HFFc6 (cell line): ENCODE data around the gene SPG7. TPM values are rescaled to one million over a fixed set of nuclear protein-coding genes. Genes with fewer than 3 reads are reported as not detected.

Experiments
- DNase-seq: peaks from one replicate; pipeline ENCODE4 v3.0.0-alpha.2; 2018
- H3K27ac Mint-ChIP-seq: 2 replicates; pipeline ENCODE4 v1.8.0; 2020; ENCODE audit warnings: mild to moderate bottlenecking, mixed read lengths
- H3K27me3 Mint-ChIP-seq: 2 replicates; pipeline ENCODE4 v1.8.0; 2021; ENCODE audit warnings: mild to moderate bottlenecking, moderate library complexity, mixed read lengths; ENCODE audit not compliant: insufficient read depth
- H3K36me3 Mint-ChIP-seq: 2 replicates; pipeline ENCODE4 v1.8.0; 2021; ENCODE audit warnings: low read depth, mixed read lengths
- H3K4me1 Mint-ChIP-seq: 2 replicates; pipeline ENCODE4 v1.8.0; 2020; ENCODE audit warnings: low read depth, mixed read lengths
- H3K4me3 Mint-ChIP-seq: 2 replicates; pipeline ENCODE4 v1.8.0; 2020; ENCODE audit warnings: mild to moderate bottlenecking, moderate library complexity, mixed read lengths
- H3K9me3 Mint-ChIP-seq: 2 replicates; pipeline ENCODE4 v1.8.0; 2020; ENCODE audit warnings: mild to moderate bottlenecking, mixed read lengths
- total RNA-seq, 6 experiments: library from RNA; stranded (reverse); fragmentation: NEBNext Ultra II Directional; extraction: Animal tissue kit (Norgen Biotek cat#: 25700); gene quantifications; 2 replicates in 1 of 6; 3 replicates in 5 of 6; pipeline ENCODE4 v1.2.3, GENCODE V29; 2021
- TF ChIP-seq, protein P1 (sequence below): fragments of 200-600 bp; sonication (generic); IDR thresholded peaks from 2 replicates; pipeline ENCODE4 v1.5.0; 2021; ENCODE audit warnings: antibody characterized with exemption, mild to moderate bottlenecking

The SPG7 gene
- total RNA-seq, 6 experiments from 2014 or later: 81.5 to 97.0 (median 89.6) TPM

DNA sequence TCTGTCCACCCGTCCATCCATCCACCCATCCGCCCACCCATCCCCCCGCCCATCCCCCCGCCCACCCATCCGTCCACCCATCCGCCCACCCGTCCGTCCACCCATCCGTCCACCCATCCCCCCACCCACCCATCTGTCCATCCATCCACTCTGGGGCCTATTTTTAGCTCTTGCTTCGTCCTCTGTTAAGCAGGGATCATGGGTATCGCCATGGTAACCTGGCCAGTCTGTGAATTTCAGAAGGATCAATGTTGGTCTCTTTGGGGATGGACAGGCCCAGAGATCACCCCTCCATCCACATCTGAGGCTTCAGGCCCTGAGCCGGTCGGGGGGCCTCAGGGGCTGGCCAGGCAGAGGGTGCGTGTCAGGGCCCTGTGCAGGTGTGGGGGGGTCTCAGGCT is 90.0 kb downstream of the SPG7 start:
- Mint-ChIP-seq H3K36me3 (no peaks in the 10 kb centered on the region; the same call in 1 of the 2 replicates), H3K4me3 (no peak overlapping the region), H3K9me3 (no peaks in the 10 kb centered on the region), H3K27ac (no peak overlapping the region), H3K27me3 (no peaks in the 10 kb centered on the region), H3K4me1 (peaks cover 19% of the 10 kb centered on the region)
- TF ChIP-seq, protein P1, sequence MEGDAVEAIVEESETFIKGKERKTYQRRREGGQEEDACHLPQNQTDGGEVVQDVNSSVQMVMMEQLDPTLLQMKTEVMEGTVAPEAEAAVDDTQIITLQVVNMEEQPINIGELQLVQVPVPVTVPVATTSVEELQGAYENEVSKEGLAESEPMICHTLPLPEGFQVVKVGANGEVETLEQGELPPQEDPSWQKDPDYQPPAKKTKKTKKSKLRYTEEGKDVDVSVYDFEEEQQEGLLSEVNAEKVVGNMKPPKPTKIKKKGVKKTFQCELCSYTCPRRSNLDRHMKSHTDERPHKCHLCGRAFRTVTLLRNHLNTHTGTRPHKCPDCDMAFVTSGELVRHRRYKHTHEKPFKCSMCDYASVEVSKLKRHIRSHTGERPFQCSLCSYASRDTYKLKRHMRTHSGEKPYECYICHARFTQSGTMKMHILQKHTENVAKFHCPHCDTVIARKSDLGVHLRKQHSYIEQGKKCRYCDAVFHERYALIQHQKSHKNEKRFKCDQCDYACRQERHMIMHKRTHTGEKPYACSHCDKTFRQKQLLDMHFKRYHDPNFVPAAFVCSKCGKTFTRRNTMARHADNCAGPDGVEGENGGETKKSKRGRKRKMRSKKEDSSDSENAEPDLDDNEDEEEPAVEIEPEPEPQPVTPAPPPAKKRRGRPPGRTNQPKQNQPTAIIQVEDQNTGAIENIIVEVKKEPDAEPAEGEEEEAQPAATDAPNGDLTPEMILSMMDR: no peak
- DNase-seq: peak; percentile 50

DNA sequence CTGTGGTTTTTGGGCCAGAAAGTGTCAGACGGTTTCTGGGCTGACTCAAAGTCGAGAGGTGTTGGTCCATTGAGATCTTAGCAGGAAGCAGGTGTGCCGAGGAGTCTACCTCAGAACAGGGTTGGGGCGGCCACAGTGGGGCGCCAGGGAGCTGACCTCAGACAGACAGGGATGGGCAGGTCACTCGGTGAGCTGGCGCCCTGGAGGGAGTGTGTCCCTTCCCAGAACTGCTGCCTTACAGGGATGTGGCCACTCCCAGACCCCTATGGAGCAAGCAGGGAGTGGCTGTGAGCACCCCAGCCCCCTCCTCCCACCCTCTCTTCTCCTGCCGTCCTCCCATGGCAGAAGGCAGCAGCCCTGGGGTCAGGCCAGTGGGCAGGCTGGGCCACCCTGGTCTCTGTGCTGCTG is 91.3 kb downstream of the SPG7 start:
- Mint-ChIP-seq H3K4me1 (peaks cover 20% of the 10 kb centered on the region), H3K27ac (no peak overlapping the region), H3K36me3 (no peaks in the 10 kb centered on the region; the same call in 1 of the 2 replicates), H3K4me3 (no peak overlapping the region), H3K9me3 (no peaks in the 10 kb centered on the region), H3K27me3 (no peaks in the 10 kb centered on the region)
- DNase-seq: no peak
- TF ChIP-seq, protein P1: peak; percentile 63

DNA sequence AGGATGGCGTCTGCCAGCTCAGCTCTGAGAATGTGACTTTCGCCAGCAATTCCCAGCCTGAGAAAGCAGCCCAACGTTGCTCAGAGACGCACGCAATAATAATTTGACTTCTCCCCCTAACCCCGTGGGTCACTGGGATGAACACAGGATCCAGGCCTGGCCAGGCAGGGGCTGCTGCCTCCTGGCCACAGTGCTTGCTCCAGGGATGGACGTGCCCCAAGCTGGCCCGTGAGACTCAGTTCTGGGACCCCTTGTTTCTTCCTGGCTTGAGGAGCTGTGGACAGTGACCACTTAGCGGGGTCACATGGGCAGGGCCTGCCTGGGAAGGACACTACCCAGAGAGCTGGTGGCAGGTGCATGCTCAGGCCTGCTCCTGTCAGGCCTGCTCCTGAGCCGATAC is 91.7 kb downstream of the SPG7 start:
- H3K27ac Mint-ChIP-seq: no peak overlapping the region
- H3K9me3 Mint-ChIP-seq: no peaks in the 10 kb centered on the region
- no peak for DNase-seq
- H3K36me3 Mint-ChIP-seq: no peaks in the 10 kb centered on the region; the same call in 1 of the 2 replicates
- H3K4me3 Mint-ChIP-seq: no peak overlapping the region
- TF ChIP-seq, protein P1: no peak
- no peaks in the 10 kb centered on the region for H3K27me3 Mint-ChIP-seq
- H3K4me1 Mint-ChIP-seq: peaks cover 20% of the 10 kb centered on the region

DNA sequence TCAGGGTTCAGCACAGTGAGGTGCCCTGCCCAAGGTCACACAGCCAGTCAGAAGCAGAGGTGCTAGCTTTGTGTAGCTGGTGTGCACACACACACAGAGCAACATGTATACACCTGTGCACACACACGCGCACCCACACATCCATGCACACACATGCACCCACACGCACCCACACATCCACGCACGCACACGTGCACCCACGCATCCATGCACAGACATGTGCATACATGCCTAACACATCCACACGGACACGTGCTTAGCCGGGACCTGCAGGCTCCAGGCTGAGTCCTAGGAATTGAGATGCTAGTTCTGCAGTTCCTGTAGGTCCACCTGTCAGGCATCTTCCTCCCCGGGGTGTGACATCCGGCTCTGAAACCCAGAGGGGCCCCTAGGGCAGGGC is 92.2 kb downstream of the SPG7 start:
- no peaks in the 10 kb centered on the region; the same call in 1 of the 2 replicates for H3K36me3 Mint-ChIP-seq
- TF ChIP-seq, protein P1: no peak
- H3K27me3 Mint-ChIP-seq: no peaks in the 10 kb centered on the region
- no peak for DNase-seq
- no peak overlapping the region for H3K4me3 Mint-ChIP-seq
- H3K9me3 Mint-ChIP-seq: no peaks in the 10 kb centered on the region
- no peak overlapping the region for H3K27ac Mint-ChIP-seq
- peaks cover 20% of the 10 kb centered on the region for H3K4me1 Mint-ChIP-seq

DNA sequence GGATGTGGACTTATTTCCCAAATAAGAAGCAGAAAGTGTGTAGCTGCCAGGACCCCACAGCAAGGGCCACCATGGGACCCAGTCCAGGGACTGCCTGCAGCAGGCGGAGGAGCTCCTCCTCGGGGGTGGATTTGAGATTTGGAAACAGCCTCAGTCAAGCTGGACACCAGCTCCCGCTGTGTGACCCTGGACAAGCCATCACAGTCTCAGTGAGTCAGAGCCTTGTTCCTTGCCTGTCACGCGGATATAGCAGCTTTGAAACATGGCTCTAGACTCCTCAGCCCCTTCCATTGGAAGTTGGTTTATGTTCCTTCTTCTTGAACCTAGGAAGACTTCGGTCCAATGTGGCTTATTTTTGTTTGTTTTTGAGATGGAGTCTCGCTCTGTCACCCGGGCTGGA is 92.8 kb downstream of the SPG7 start:
- TF ChIP-seq, protein P1: no peak
- no peak for DNase-seq

DNA sequence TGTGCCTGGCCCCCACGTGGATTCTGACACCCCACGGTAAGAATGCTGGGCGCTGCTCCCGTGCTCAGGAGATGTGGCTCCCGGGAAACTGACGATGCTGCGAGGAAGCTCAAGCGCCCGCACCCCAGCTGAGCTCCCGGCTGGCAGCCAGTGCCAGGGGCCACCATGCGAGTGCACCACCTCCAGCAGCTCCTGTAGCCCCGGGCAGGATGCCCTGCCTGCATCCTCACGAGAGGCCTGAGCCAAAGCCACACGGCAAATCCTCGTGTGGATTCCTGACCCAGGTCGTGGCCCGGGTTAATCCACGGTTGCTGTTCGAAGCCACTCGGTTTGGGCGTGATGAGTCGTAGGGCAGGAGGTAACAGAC is 93.7 kb downstream of the SPG7 start:
- H3K4me3 Mint-ChIP-seq: peak overlapping the region; percentile 76
- no peaks in the 10 kb centered on the region for H3K9me3 Mint-ChIP-seq
- no peak for DNase-seq
- no peaks in the 10 kb centered on the region for H3K27me3 Mint-ChIP-seq
- TF ChIP-seq, protein P1: no peak
- H3K4me1 Mint-ChIP-seq: peaks cover 20% of the 10 kb centered on the region
- H3K27ac Mint-ChIP-seq: peak overlapping the region; percentile 82
- no peaks in the 10 kb centered on the region for H3K36me3 Mint-ChIP-seq

More for the DNA sequence above, 92.8 kb downstream of the SPG7 start:
- no peak overlapping the region for H3K27ac Mint-ChIP-seq
- H3K4me3 Mint-ChIP-seq: no peak overlapping the region
- no peaks in the 10 kb centered on the region for H3K27me3 Mint-ChIP-seq
- no peaks in the 10 kb centered on the region for H3K36me3 Mint-ChIP-seq
- H3K9me3 Mint-ChIP-seq: no peaks in the 10 kb centered on the region
- peaks cover 20% of the 10 kb centered on the region for H3K4me1 Mint-ChIP-seq
